H1 (cell line): ENCODE measurements around the gene PPIF. TPM values are rescaled to one million over a fixed set of nuclear protein-coding genes. Genes with fewer than 3 reads are reported as not detected.

Experiments used
- CTCF ChIA-PET: fragments of 300-600 bp; sonication (Branson Sonifier 250); formaldehyde crosslinking; loops from one replicate; lab custom pipeline; 2021; ENCODE audit not compliant: partially characterized antibody; lab: Charles Lee
- POLR2A ChIA-PET: fragments of 300-600 bp; sonication (Branson Sonifier 250); formaldehyde crosslinking; loops from one replicate; lab custom pipeline; 2021; ENCODE audit warnings: inconsistent platforms; ENCODE audit not compliant: partially characterized antibody; lab: Charles Lee
- DNase-seq, 2 experiments: peaks; one replicate each; pipeline versions ENCODE4 v3.0.0 to v3.0.0-alpha.2; 2010 to 2022; ENCODE audit warnings: low spot score in 2 of 2, low read depth in 1 of 2, mixed read lengths in 1 of 2
- FAIRE-seq: peaks from 2 replicates; lab custom pipeline; 2011; peaks lifted over from hg19 to GRCh38; lab: Jason Lieb, UNC
- H2AFZ ChIP-seq: 2 replicates; pipeline ENCODE4 v1.8.1; 2012; ENCODE audit warnings: low read length, inconsistent platforms
- H2AK5ac ChIP-seq: 2 replicates; pipeline ENCODE4 v1.6.1; 2013; ENCODE audit warnings: low read depth, low read length
- H2BK120ac ChIP-seq: replicated peaks from 2 replicates; pipeline ENCODE3; 2013; ENCODE audit warnings: low read depth, low read length, inconsistent platforms
- H2BK12ac ChIP-seq: 2 replicates; pipeline ENCODE4 v1.6.1; 2013; ENCODE audit warnings: low read depth, low read length
- H2BK15ac ChIP-seq: 2 replicates; pipeline ENCODE4 v1.6.1; 2013; ENCODE audit warnings: low read length
- H2BK20ac ChIP-seq: 2 replicates; pipeline ENCODE4 v1.6.1; 2013; ENCODE audit warnings: low read length
- H2BK5ac ChIP-seq: 2 replicates; pipeline ENCODE4 v1.6.1; 2013; ENCODE audit warnings: low read depth, low read length
- H3K14ac ChIP-seq: 2 replicates; pipeline ENCODE4 v1.6.1; 2013; ENCODE audit warnings: inconsistent platforms; ENCODE audit not compliant: insufficient read length
- H3K18ac ChIP-seq: 2 replicates; pipeline ENCODE4 v1.6.1; 2013; ENCODE audit warnings: low read length; ENCODE audit errors: extremely low read depth
- H3K23ac ChIP-seq: 2 replicates; pipeline ENCODE4 v1.6.1; 2013; ENCODE audit warnings: inconsistent platforms; ENCODE audit not compliant: insufficient read length
- H3K23me2 ChIP-seq: 2 replicates; pipeline ENCODE4 v1.6.1; 2013; ENCODE audit warnings: low read depth, low read length
- H3K27ac ChIP-seq: 2 replicates; pipeline ENCODE4 v1.6.1; 2011; ENCODE audit warnings: low read depth, low read length, inconsistent platforms
- H3K27me3 ChIP-seq, 4 experiments: replicated peaks in 1 of 4; 1 replicate in 1 of 4; 2 replicates in 3 of 4; pipeline versions ENCODE4 v1.6.1 to v1.8.1; 2011 to 2013; ENCODE audit warnings: low read length in 3 of 4, mild to moderate bottlenecking in 3 of 4, inconsistent platforms in 2 of 4, mixed read lengths in 2 of 4, moderate library complexity in 1 of 4; ENCODE audit not compliant: control insufficient read depth in 3 of 4, insufficient read depth in 3 of 4; ENCODE audit errors: extremely low read depth in 1 of 4
- H3K36me3 ChIP-seq, 4 experiments: 2 replicates each; pipeline versions ENCODE4 v1.6.1 to v1.8.1; 2011 to 2013; ENCODE audit warnings: mild to moderate bottlenecking in 4 of 4, low read length in 3 of 4, moderate library complexity in 2 of 4, control low read depth in 1 of 4, inconsistent platforms in 1 of 4; ENCODE audit not compliant: insufficient read depth in 4 of 4, control insufficient read depth in 2 of 4
- H3K4ac ChIP-seq: replicated peaks from 2 replicates; pipeline ENCODE3; 2013; ENCODE audit warnings: low read length, low read depth, mixed read lengths, inconsistent platforms; ENCODE audit not compliant: insufficient read length
- H3K4me1 ChIP-seq, 4 experiments: replicated peaks in 1 of 4; 1 replicate in 1 of 4; 2 replicates in 3 of 4; pipeline versions ENCODE4 v1.6.1 to v1.8.1; 2011 to 2013; ENCODE audit warnings: low read length in 3 of 4, inconsistent platforms in 2 of 4, mixed read lengths in 1 of 4; ENCODE audit not compliant: insufficient read depth in 4 of 4, control insufficient read depth in 3 of 4
- H3K4me2 ChIP-seq, 2 experiments: 2 replicates each; pipeline versions ENCODE4 v1.6.1 to v1.8.1; 2011 to 2013; ENCODE audit warnings: low read depth in 2 of 2, low read length in 2 of 2, control low read depth in 1 of 2, inconsistent platforms in 1 of 2, mild to moderate bottlenecking in 1 of 2; ENCODE audit not compliant: insufficient read depth in 1 of 2
- H3K4me3 ChIP-seq, 4 experiments: fragments of 200-600, 300-600 bp in 1 of 4; sonication (generic), shearing (Covaris generic), sonication (Bioruptor Twin) in 1 of 4; 2 replicates each; pipeline versions ENCODE4 v1.5.1 to v1.8.1; 2011 to 2016; ENCODE audit warnings: low read length in 4 of 4, low read depth in 3 of 4, control low read depth in 2 of 4, inconsistent platforms in 2 of 4, mild to moderate bottlenecking in 2 of 4, mixed read lengths in 1 of 4, moderate library complexity in 1 of 4; ENCODE audit not compliant: insufficient read depth in 2 of 4; ENCODE audit errors: extremely low read depth in 1 of 4
- H3K56ac ChIP-seq: replicated peaks from 2 replicates; pipeline ENCODE3; 2013; ENCODE audit warnings: low read depth, mild to moderate bottlenecking, mixed read lengths, low read length, inconsistent platforms; ENCODE audit not compliant: insufficient read length
- H3K79me1 ChIP-seq: 2 replicates; pipeline ENCODE4 v1.6.1; 2013; ENCODE audit warnings: low read depth, low read length, control low read depth
- H3K79me2 ChIP-seq, 2 experiments: 2 replicates each; pipeline versions ENCODE4 v1.6.1 to v1.8.1; 2012 to 2013; ENCODE audit warnings: low read length in 2 of 2, mild to moderate bottlenecking in 2 of 2, inconsistent platforms in 1 of 2; ENCODE audit not compliant: insufficient read depth in 2 of 2, control insufficient read depth in 1 of 2
- H3K9ac ChIP-seq, 4 experiments: replicated peaks in 1 of 4; 1 replicate in 1 of 4; 2 replicates in 3 of 4; pipeline versions ENCODE4 v1.6.1 to v1.8.1; 2011 to 2013; ENCODE audit warnings: low read depth in 3 of 4, low read length in 3 of 4, control low read depth in 2 of 4, mild to moderate bottlenecking in 2 of 4, moderate library complexity in 2 of 4, inconsistent platforms in 1 of 4; ENCODE audit errors: extremely low read depth in 1 of 4
- H3K9me3 ChIP-seq, 2 experiments: 2 replicates each; pipeline versions ENCODE4 v1.6.1 to v1.8.1; 2012 to 2013; ENCODE audit warnings: mild to moderate bottlenecking in 2 of 2, moderate library complexity in 2 of 2, control low read depth in 1 of 2, inconsistent platforms in 1 of 2, low read depth in 1 of 2, low read length in 1 of 2, mixed read lengths in 1 of 2; ENCODE audit not compliant: insufficient read depth in 2 of 2
- H4K20me1 ChIP-seq, 2 experiments: replicated peaks in 1 of 2; 2 replicates each; pipeline versions ENCODE3 to v1.8.1; 2011 to 2013; ENCODE audit warnings: inconsistent platforms in 2 of 2, low read length in 2 of 2, mild to moderate bottlenecking in 1 of 2; ENCODE audit not compliant: insufficient read depth in 2 of 2, control insufficient read depth in 1 of 2
- H4K5ac ChIP-seq: 2 replicates; pipeline ENCODE4 v1.6.1; 2013; ENCODE audit warnings: low read length, low read depth, mixed read lengths, inconsistent platforms; ENCODE audit not compliant: insufficient read length
- H4K8ac ChIP-seq: 2 replicates; pipeline ENCODE4 v1.8.0; 2013; ENCODE audit warnings: mild to moderate bottlenecking, moderate library complexity, low read length, inconsistent platforms; ENCODE audit not compliant: insufficient read depth; ENCODE audit errors: extremely low read depth
- H4K91ac ChIP-seq: replicated peaks from 2 replicates; pipeline ENCODE3; 2013; ENCODE audit warnings: low read length, mixed read lengths, inconsistent platforms; ENCODE audit not compliant: insufficient read length
- CHD2 ChIP-seq: IDR thresholded peaks from 2 replicates; pipeline ENCODE4 v1.6.1; 2012; ENCODE audit warnings: low read length, improper control_type of control experiment
- EGR1 ChIP-seq: IDR thresholded peaks from 2 replicates; pipeline ENCODE4 v1.6.1; 2011; ENCODE audit warnings: low read depth, low read length, borderline replicate concordance
- GABPA ChIP-seq: IDR thresholded peaks from 2 replicates; pipeline ENCODE4 v1.6.1; 2011; ENCODE audit warnings: mild to moderate bottlenecking, low read length, moderate library complexity, borderline replicate concordance; ENCODE audit not compliant: insufficient read depth
- HDAC6 ChIP-seq: IDR thresholded peaks from one replicate; pipeline ENCODE4 v1.7.1; 2012; ENCODE audit warnings: low read depth, mild to moderate bottlenecking, inconsistent platforms, low read length, moderate library complexity
- KDM1A ChIP-seq: fragments of 200-600, 300-600 bp; sonication (generic); IDR thresholded peaks from 2 replicates; pipeline ENCODE4 v1.7.1; 2016; ENCODE audit warnings: mild to moderate bottlenecking, low read length, borderline replicate concordance
- KDM4A ChIP-seq: IDR thresholded peaks from one replicate; pipeline ENCODE4 v1.7.1; 2012; ENCODE audit warnings: low read depth, mild to moderate bottlenecking, moderate library complexity, low read length, inconsistent platforms; ENCODE audit not compliant: severe bottlenecking
- KDM5A ChIP-seq: fragments of 200-600 bp; IDR thresholded peaks from 2 replicates; pipeline ENCODE4 v1.7.1; 2012; ENCODE audit warnings: mild to moderate bottlenecking, low read length, inconsistent platforms, mixed read lengths
- PHF8 ChIP-seq: fragments of 200-600 bp; sonication (generic); conservative IDR thresholded peaks from 2 replicates; pipeline ENCODE4 v1.7.1; 2012; ENCODE audit warnings: low read depth, mild to moderate bottlenecking, inconsistent platforms, low read length, moderate library complexity
- POU5F1 ChIP-seq: IDR thresholded peaks from 2 replicates; pipeline ENCODE4 v1.6.1; 2011; ENCODE audit warnings: low read depth, mild to moderate bottlenecking, low read length, moderate library complexity
- RBBP5 ChIP-seq: IDR thresholded peaks from 2 replicates; pipeline ENCODE4 v1.7.1; 2012; ENCODE audit warnings: low read depth, mild to moderate bottlenecking, inconsistent platforms, low read length, moderate library complexity, borderline replicate concordance
- RNF2 ChIP-seq: fragments of 200-900, 300-1000 bp; sonication (generic); IDR thresholded peaks from 2 replicates; pipeline ENCODE4 v1.7.1; 2016; ENCODE audit warnings: borderline replicate concordance, low read depth, mild to moderate bottlenecking, antibody characterized with exemption, low read length; ENCODE audit not compliant: poor library complexity, severe bottlenecking; ENCODE audit errors: missing control alignments
- TAF7 ChIP-seq: optimal IDR thresholded peaks from 2 replicates; pipeline ENCODE3; 2011; ENCODE audit warnings: low read depth, mild to moderate bottlenecking, inconsistent platforms, low read length, moderate library complexity, borderline replicate concordance
- WGBS, 2 experiments: shearing (Covaris generic) in 1 of 2; methylation state at CpG; one replicate each; pipeline versions ENCODE4 v1.1.6 to v1.1.7; 2013 to 2015; ENCODE audit warnings: low lambda C conversion rate in 2 of 2, mixed read lengths in 2 of 2, inconsistent platforms in 1 of 2, low coverage in 1 of 2, missing lambda C conversion rate in 1 of 2; ENCODE audit not compliant: insufficient replicate concordance in 2 of 2, insufficient coverage in 1 of 2, insufficient read length in 1 of 2; ENCODE audit errors: extremely low coverage in 1 of 2, missing lambda C conversion rate in 1 of 2; 5-methylcytosine and 5-hydroxymethylcytosine counted together
- polyA plus RNA-seq, 7 experiments: library from polyadenylated mRNA; depleted of rRNA in 3 of 7; stranded (reverse) in 5 of 7; unstranded in 2 of 7; fragments of >200 nt in 5 of 7; fragments of 200-250 nt in 2 of 7; gene quantifications; 1 replicate in 5 of 7; 2 replicates in 1 of 7; 4 replicates in 1 of 7; pipeline versions ENCODE4 v1.2.1 to v1.2.3, GENCODE V29; 2011 to 2013; ENCODE audit warnings: missing spikeins in 2 of 7, mixed read lengths in 2 of 7
- total RNA-seq: library from RNA; stranded (reverse); fragmentation: NEBNext Ultra II Directional; extraction: Animal tissue kit (Norgen Biotek cat#: 25700); gene quantifications from 2 replicates; pipeline ENCODE4 v1.2.1, GENCODE V29; 2021

The PPIF gene
- total and polyA plus RNA-seq, 2 of the 8 experiments (the other 6 are each of a cell fraction or from before 2014, with no cell fraction given) = 70.2 to 77.6 TPM

DNA sequence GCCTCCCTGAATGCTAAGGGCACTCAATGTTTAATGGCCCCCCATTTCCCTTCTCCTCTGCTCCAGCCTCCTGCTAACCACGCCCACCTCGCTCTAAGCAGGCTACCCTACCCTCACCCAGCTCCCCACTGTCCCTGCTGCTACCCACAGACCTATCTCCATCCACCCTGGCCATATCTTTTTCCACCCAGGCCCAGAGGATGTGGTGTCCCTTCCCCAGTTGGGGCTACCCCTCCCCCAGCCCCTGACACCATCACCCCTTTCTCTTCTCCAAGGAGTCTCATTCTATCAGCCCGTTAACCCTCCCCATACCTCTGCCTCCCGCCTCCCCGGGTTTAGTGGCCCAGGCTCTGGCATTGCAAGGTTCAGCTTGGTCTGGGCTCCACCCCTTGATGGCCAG lies 28.9 kb upstream of the PPIF start:
- no peak overlapping the region for H3K4me3 ChIP-seq
- FAIRE-seq (no peak), DNase-seq (no peak)
- H3K27ac ChIP-seq = no peak overlapping the region
- no peak overlapping the region for H3K56ac ChIP-seq
- no peak overlapping the region for H3K9ac ChIP-seq
- ChIA-PET CTCF (interaction anchor here (0.6 to 3.3 kb wide), 8 partner anchors 9 to 56 kb away, joined by 3 to 10 read pairs (median 3); partner anchors contain the start of gene PPIF), POLR2A (interaction anchor here (0.7 to 2.1 kb wide), 3 partner anchors 29 to 643 kb away, joined by 3 to 7 read pairs (median 3); no protein-coding TSS in a partner anchor)
- peak overlapping the region; percentile 33 for H3K4ac ChIP-seq
- peak overlapping the region; percentile 53; the same call in 1 of the 2 replicates for H2BK15ac ChIP-seq
- no peaks in the 10 kb centered on the region for H3K79me2 ChIP-seq
- H4K91ac ChIP-seq = peak overlapping the region; percentile 54
- no peak overlapping the region for H2BK120ac ChIP-seq
- H3K14ac ChIP-seq = no peak overlapping the region
- H3K18ac ChIP-seq = peak overlapping the region; percentile 60; the same call in 1 of the 2 replicates
- H2BK5ac ChIP-seq = peak overlapping the region; percentile 71; the same call in 1 of the 2 replicates
- H3K36me3 ChIP-seq = no peaks in the 10 kb centered on the region; a peak in 1 of 8 replicates
- H3K27me3 ChIP-seq = no peaks in the 10 kb centered on the region
- H3K9me3 ChIP-seq = no peaks in the 10 kb centered on the region
- H4K8ac ChIP-seq = no peak overlapping the region
- peak overlapping the region; percentile 80; the same call in 1 of the 2 replicates for H2BK20ac ChIP-seq
- H3K4me2 ChIP-seq = peak overlapping the region in 1 of 2 experiments; percentile 40; a peak in 1 of 4 replicates
- H2AFZ ChIP-seq = no peak overlapping the region
- H3K23ac ChIP-seq = no peak overlapping the region
- H4K5ac ChIP-seq = no peak overlapping the region
- 0 out of 2 replicates have a peak overlapping the region, but pooled peaks have one; percentile 42 for H2AK5ac ChIP-seq
- no peaks in the 10 kb centered on the region for H4K20me1 ChIP-seq
- H3K23me2 ChIP-seq = no peaks in the 10 kb centered on the region; the same call in 1 of the 2 replicates
- H2BK12ac ChIP-seq = peak overlapping the region; percentile 94; the same call in 1 of the 2 replicates
- TF ChIP-seq TAF7 (no peak), KDM1A (no peak), PHF8 (no peak), KDM5A (no peak), KDM4A (no peak), GABPA (no peak), CHD2 (no peak), POU5F1 (no peak), RNF2 (no peak), HDAC6 (no peak), EGR1 (no peak), RBBP5 (no peak)
- TF ChIP-seq, all 59 proteins: peak for 0
- 88% methylated on average over 5 of the region's 5 CpGs; no CpG with 5 or more reads in 1 of the 2 experiments for WGBS, 2 experiments
- Histone ChIP-seq H3K4me1 (peaks cover 4 to 23% (median 16%) of the 10 kb centered on the region in 4 experiments), H3K79me1 (no peaks in the 10 kb centered on the region)
